GM21447 (cell line): ENCODE measurements around the gene CACNA1S.

Experiments used
- ATAC-seq: cut with Tn5 transposase; IDR thresholded peaks from one replicate; pipeline ENCODE4 v1.9.1; 2021; ENCODE audit not compliant: unreplicated experiment

Gene CACNA1S

DNA sequence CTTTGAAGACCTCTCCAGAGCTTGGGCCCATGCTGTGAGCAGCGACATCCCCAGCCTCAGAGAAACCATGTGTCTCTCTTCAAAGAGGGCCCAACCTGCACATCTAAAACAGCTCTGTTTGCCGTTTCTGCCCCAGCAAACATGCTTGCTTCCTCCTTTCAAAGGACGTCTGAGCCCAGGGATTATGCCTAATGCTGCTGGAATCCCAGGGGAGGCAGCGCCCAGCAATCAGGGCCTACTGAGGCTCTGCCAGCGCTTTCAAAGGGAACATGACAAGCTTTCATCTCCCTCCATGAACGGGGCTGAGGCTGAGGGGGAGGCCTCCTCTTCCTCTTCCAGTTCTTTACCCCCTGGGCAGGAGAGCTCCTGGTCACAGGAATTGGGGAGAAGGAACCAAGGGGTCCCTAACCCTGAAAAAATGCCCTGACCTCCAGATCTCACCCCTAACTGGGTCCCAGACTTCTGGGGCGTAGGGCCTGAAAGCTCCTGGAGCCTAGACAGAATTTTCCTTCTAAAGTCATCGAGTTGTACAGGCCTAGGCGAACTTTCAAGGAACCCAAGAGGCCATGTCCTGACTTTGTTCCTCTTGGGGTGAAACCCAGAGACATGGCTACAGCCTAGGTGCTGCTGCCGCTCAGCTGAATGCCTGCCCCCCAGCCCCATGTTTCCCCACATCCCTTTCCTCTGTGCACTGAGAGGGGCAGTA lies 28.2 kb upstream of the CACNA1S start:
- ATAC-seq, result no peak

- ATAC-seq, result no peak
Measured at GRCh38 chr1:201139756-201140155, 27.5 kb upstream of the CACNA1S start.

GRCh38 chr1:201139306-201139705 lies 27.1 kb upstream of the CACNA1S start:
- no peak for ATAC-seq

DNA sequence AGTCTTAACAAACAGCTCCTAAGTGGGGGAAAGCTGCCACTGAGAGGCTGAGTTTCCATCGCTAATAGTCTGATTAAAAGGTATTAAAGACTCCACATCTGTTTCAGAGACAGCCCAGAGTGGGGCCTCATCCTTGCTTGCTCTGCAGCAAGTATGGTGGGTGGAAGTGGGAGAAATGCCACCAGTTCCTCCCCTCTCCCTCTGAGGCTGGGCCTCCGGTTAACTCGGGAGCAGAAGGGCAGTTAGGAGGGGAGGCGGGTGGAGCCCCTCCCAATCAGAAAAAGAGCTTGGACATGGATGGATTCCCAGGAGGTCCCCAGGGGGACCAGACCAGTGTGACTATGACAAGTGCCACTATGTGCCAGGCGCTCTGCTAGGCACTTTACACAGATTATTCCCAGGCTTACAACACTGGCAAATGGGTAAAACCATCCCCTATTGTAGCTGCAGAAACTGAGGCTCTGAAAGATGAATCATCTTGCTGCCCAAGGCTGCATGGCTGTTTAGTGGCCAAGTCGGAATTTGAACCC lies 26.1 kb upstream of the CACNA1S start:
- ATAC-seq, result no peak

- no peak for ATAC-seq
Measured at GRCh38 chr1:201137579-201138310, 25.5 kb upstream of the CACNA1S start.

DNA sequence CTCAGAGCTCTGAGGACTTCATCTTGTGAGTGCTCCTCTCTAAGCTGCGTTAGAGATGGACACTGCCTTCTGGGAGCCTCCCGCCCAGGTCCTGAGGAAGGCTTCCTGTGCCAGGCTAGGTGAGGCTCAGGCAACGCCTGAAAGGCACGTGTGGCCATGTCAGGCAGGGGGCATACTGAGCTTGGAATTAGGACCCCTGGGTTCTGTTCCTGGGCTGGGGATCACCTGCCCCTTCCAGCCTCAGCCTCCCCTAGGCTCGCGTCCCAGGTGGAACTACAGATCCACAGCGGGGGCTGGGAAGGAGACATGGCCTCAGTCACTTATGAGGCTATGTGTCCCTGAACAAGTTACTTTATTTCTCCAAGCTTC lies 24.8 kb upstream of the CACNA1S start:
- ATAC-seq, result no peak

GRCh38 chr1:201136355-201137023 lies 24.3 kb upstream of the CACNA1S start:
- ATAC-seq, result no peak

DNA sequence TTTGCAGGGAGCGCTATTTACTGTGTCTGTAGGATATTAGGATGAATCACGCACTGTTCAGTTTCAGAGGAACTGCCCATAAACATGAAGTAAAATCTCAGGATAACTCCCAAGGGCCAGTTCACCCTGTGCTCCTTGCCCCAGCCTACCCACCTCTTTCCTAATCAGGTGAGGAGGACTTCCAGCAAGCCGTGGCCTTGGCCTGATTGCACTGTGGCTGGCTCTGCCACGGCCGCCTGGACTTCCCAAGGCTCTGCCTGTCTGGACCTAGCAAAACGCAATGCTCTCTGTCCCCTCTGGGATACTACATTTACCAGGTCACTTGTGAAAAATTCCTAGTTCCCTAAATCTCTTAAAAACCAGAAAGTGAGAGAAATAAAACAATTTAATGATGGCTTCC lies 22.2 kb upstream of the CACNA1S start:
- no peak for ATAC-seq

GRCh38 chr1:201131398-201131797 lies 19.2 kb upstream of the CACNA1S start:
- ATAC-seq, result no peak

GRCh38 chr1:201128962-201129361 lies 16.7 kb upstream of the CACNA1S start:
- ATAC-seq, result no peak

- ATAC-seq, result no peak
Measured at GRCh38 chr1:201128476-201128875, 16.2 kb upstream of the CACNA1S start.

DNA sequence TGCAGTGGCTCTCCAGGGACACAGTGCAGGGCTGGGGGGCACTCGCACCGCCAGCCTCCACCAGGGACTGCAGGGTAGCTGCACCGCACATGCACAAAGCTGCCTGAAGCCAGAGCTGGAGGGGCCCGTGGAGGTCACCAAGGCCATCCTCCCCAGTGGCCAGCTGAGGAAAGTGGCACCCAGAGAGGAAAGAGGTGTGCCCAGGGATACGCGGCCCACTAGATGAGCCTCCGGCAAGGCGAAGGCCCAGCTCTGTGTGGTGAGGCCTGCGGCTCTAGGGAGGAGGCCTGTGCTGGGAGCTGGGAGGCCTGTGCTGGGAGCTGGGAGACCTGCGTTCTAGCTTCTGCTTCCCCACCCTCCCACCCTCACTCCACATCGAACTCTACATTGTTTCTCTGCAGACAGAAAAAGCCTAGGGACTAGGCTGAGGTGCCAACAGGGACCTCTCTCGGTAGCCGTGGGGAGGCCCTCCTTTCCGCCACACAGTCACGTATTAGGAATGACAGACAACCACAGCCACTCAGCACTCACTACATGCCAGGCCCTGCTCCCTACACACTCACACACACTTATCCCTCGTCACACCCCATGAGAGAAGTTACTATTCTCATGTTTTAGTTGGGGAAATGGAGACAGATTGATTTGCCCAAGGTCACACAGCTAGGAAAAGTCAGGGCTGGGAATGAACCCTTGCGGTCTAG lies 15.7 kb upstream of the CACNA1S start:
- ATAC-seq, result no peak

DNA sequence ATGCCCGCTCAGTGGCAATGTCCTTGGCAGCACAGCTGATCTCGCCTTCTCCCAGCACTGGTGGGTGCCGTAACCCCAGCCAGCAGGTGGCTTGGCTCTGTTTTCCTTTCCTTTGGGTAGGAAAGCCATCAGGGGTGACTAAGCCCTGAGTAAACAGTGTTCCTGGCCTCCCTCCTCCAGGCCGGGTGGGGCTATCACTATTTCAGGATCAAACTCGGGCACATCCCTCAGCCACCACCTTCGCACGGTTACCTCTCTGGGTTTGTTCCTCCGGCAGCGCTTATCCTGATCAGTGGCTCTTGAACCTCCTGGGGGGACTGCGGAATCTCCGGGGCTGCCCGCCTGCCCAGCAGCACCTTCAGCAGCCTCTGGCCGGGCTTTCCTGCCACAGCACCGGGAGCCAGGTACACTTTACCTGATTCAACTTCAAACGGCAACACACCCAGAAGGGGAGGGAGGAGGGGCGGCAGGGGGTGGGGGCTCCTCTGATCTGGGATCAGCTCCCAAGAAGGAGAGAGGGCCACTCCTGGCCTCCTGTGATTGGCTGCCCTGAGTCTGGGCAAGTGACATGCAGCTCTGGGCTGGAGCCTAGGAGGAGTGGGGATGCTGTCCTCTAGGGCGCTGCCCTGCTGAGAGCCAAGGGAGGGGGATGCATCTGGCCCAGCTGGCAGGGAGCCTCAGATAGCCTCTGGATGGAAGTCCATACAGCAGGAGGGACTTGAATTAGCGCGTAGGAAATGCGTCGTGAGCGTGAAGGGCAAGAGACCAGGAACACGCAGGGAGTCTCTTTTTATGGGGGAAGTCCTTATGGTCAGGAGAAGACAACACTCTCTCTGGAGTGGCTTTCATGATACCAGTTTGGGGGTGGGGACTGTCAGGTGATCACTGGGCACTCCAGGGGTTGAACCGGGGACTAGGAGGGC lies 14.9 kb upstream of the CACNA1S start, which contains the start of gene ASCL5:
TSS of gene ASCL5 (minus strand) at position 353 of the 923 bp plus-strand sequence. CDS start 11,812 bp downstream, outside the sequence.
- ATAC-seq, result no peak

- ATAC-seq, result no peak
Measured at GRCh38 chr1:201126463-201126831, 14.2 kb upstream of the CACNA1S start.

DNA sequence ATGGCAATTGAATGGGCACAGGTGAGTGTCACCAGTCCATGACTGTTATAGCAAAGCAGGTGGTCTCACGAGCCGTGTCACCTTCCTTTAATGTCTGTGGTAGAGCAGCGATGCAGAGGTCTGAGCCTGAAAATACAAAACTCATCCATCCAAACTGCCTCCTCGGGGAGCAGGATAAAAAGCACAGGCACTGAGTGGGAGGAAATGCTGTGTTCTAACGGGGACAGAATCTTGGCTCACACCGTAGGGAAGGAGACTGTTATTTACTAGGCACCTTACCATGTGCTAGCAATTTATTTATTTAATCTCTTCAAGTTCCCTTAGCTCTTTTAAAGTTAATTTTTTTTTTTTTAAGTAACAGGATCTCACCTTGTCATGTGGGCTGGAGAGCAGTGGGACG lies 13.6 kb upstream of the CACNA1S start:
- ATAC-seq, result no peak

GRCh38 chr1:201125019-201125418 lies 12.8 kb upstream of the CACNA1S start:
- no peak for ATAC-seq

- ATAC-seq, result no peak
Measured at GRCh38 chr1:201123866-201124265, 11.6 kb upstream of the CACNA1S start.

DNA sequence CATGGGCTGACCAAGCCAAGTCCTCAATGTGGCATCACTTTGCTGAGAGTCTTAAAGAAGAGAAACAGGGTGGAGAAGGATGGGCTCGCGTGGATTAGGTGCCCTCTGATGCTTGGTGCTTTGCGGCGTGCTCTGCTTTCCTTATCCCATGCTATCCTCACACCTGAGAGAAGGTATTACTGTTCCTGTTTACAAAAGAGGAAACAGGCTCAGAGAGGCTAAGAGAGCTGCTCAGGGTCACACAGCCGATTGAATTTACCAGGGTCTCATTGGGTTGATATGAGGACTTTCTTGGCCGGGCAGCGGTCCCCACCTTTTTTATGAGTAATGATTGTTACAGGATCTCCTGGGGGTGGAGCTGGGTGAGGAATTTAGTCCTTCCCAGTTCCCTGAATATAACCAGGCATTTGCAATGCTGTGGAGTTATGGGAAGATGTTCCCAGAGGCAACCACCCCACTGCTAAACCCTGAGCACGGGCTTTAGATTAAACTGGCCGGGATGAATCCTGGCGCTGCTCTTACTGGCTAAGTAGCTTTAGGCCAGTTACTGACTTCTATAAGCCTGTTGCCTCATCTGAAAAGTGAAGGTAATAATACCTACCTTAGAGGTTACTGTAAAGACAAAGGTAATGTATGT lies 10.2 kb upstream of the CACNA1S start:
- ATAC-seq, result no peak
